Ishikawa (cell line): ENCODE measurements around the gene EAF2.

Source experiments
- CEBPB ChIP-seq: IDR thresholded peaks from 2 replicates; pipeline ENCODE4 v1.6.1; 2012
- CREB1 ChIP-seq: IDR thresholded peaks from 2 replicates; pipeline ENCODE4 v1.6.1; 2012; ENCODE audit warnings: low read depth
- EGR1 ChIP-seq: IDR thresholded peaks from 2 replicates; pipeline ENCODE4 v1.6.1; 2012
- EP300 ChIP-seq: IDR thresholded peaks from 2 replicates; pipeline ENCODE4 v1.6.1; 2012; ENCODE audit warnings: borderline replicate concordance
- FOXM1 ChIP-seq: IDR thresholded peaks from 2 replicates; pipeline ENCODE4 v1.6.1; 2012; ENCODE audit warnings: low read depth, borderline replicate concordance
- NFIC ChIP-seq: IDR thresholded peaks from 2 replicates; pipeline ENCODE4 v1.6.1; 2012
- RAD21 ChIP-seq: IDR thresholded peaks from 2 replicates; pipeline ENCODE4 v1.6.1; 2012; ENCODE audit warnings: low read depth
- TAF1 ChIP-seq: IDR thresholded peaks from 2 replicates; pipeline ENCODE4 v1.6.1; 2012; ENCODE audit warnings: low read depth, mild to moderate bottlenecking
- TCF12 ChIP-seq: IDR thresholded peaks from 2 replicates; pipeline ENCODE4 v1.6.1; 2012; ENCODE audit warnings: low read depth
- TEAD4 ChIP-seq: IDR thresholded peaks from 2 replicates; pipeline ENCODE4 v1.6.1; 2012
- YY1 ChIP-seq: IDR thresholded peaks from 2 replicates; pipeline ENCODE4 v1.6.1; 2012; ENCODE audit warnings: low read depth
- ZBTB7A ChIP-seq: IDR thresholded peaks from 2 replicates; pipeline ENCODE4 v1.6.1; 2012; ENCODE audit warnings: low read depth
- TF ChIP-seq, protein P1 (sequence below): IDR thresholded peaks from 2 replicates; pipeline ENCODE4 v1.6.1; 2012
- TF ChIP-seq, protein P2 (sequence below): IDR thresholded peaks from 2 replicates; pipeline ENCODE4 v1.6.1; 2012
- TF ChIP-seq, protein P3 (sequence below): IDR thresholded peaks from 2 replicates; pipeline ENCODE4 v1.6.1; 2012; ENCODE audit warnings: low read depth, mild to moderate bottlenecking

EAF2 gene

DNA sequence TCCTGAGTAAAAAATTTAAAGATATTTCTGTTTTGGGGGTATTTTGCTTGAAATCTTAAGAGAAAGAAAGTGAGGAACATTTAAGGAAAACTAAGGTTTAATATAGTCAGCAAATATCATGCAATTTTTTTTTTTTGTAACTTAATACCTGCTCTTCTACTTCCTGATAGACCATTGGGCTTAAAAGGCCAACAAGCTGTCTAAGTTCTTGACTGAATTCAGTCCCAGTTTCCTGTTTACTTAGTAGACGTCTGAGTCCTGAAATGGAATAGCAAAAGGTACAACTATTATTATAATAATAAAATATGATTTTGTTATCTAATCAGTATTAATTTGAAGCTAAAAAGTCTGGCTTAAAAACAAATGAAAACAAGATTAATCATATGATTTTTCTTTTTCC, 38.0 kb upstream of the EAF2 start:
- TF ChIP-seq TAF1 (no peak), TEAD4 (no peak), RAD21 (no peak), TCF12 (no peak), EGR1 (no peak), EP300 (no peak), ZBTB7A (no peak), NFIC (no peak), FOXM1 (no peak), CEBPB (no peak), CREB1 (no peak), YY1 (no peak)
- TF ChIP-seq, protein P1, sequence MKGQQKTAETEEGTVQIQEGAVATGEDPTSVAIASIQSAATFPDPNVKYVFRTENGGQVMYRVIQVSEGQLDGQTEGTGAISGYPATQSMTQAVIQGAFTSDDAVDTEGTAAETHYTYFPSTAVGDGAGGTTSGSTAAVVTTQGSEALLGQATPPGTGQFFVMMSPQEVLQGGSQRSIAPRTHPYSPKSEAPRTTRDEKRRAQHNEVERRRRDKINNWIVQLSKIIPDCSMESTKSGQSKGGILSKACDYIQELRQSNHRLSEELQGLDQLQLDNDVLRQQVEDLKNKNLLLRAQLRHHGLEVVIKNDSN: no peak
- TF ChIP-seq, protein P2, sequence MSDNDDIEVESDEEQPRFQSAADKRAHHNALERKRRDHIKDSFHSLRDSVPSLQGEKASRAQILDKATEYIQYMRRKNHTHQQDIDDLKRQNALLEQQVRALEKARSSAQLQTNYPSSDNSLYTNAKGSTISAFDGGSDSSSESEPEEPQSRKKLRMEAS: no peak
- TF ChIP-seq, protein P3, sequence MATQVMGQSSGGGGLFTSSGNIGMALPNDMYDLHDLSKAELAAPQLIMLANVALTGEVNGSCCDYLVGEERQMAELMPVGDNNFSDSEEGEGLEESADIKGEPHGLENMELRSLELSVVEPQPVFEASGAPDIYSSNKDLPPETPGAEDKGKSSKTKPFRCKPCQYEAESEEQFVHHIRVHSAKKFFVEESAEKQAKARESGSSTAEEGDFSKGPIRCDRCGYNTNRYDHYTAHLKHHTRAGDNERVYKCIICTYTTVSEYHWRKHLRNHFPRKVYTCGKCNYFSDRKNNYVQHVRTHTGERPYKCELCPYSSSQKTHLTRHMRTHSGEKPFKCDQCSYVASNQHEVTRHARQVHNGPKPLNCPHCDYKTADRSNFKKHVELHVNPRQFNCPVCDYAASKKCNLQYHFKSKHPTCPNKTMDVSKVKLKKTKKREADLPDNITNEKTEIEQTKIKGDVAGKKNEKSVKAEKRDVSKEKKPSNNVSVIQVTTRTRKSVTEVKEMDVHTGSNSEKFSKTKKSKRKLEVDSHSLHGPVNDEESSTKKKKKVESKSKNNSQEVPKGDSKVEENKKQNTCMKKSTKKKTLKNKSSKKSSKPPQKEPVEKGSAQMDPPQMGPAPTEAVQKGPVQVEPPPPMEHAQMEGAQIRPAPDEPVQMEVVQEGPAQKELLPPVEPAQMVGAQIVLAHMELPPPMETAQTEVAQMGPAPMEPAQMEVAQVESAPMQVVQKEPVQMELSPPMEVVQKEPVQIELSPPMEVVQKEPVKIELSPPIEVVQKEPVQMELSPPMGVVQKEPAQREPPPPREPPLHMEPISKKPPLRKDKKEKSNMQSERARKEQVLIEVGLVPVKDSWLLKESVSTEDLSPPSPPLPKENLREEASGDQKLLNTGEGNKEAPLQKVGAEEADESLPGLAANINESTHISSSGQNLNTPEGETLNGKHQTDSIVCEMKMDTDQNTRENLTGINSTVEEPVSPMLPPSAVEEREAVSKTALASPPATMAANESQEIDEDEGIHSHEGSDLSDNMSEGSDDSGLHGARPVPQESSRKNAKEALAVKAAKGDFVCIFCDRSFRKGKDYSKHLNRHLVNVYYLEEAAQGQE: no peak

DNA sequence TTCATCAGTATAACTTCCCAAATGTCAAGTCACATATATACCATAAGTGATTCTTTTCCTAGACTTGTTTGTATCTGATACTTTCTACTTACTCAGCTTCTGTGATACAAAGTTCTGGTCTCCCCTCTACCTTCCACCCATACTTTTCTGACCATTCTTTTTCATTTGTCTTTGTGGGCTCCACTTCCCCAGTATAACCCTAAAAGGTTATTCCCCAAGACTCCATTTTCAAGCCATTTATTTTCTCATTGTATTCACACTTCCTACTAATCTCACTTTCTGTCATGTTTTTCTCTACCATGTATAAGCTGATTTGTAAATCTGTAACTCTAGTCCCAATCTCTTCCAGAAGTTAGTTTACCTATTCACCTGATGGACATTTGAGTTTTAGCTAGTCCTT, 34.1 kb upstream of the EAF2 start:
- no peak for TF ChIP-seq TAF1
- TF ChIP-seq, protein P1: no peak
- no peak for TF ChIP-seq YY1
- TF ChIP-seq EGR1: no peak
- no peak for TF ChIP-seq RAD21
- TF ChIP-seq CREB1: no peak
- no peak for TF ChIP-seq ZBTB7A
- TF ChIP-seq, protein P3: no peak
- no peak for TF ChIP-seq CEBPB
- TF ChIP-seq TCF12: no peak
- TF ChIP-seq, protein P2: no peak
- no peak for TF ChIP-seq TEAD4
- no peak for TF ChIP-seq FOXM1
- TF ChIP-seq EP300: no peak
- no peak for TF ChIP-seq NFIC

DNA sequence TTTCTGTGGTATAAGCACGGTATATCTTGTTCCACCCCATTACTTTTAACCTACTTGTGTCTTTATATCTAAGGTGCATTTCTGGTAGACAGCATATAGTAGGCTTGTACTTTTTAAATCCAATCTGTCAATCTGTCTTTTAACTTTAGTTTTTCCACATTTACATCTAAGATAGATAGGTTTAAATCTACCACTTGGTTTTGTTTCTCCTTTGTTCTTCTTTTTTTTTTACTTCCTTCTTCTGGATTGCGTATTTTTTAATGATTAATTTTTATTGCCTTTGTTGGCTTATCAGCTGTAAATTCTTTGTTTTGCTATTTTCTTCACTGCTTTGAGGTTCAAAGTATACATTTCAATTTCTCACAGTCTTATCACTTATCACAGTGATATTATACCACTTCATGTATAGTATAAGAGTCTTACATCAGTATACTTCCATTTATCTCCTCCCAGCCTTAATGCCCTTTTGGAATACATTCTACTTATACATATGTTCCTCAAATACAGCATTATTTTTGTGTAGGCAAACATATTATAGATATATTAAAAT, 31.2 kb upstream of the EAF2 start:
- TF ChIP-seq CREB1 (no peak), RAD21 (no peak), YY1 (no peak), EGR1 (no peak), TEAD4 (no peak), FOXM1 (no peak), NFIC (no peak), TAF1 (no peak), TCF12 (no peak), ZBTB7A (no peak), CEBPB (no peak), EP300 (no peak)
- TF ChIP-seq, protein P2: no peak
- TF ChIP-seq, protein P3: no peak
- TF ChIP-seq, protein P1: no peak

DNA sequence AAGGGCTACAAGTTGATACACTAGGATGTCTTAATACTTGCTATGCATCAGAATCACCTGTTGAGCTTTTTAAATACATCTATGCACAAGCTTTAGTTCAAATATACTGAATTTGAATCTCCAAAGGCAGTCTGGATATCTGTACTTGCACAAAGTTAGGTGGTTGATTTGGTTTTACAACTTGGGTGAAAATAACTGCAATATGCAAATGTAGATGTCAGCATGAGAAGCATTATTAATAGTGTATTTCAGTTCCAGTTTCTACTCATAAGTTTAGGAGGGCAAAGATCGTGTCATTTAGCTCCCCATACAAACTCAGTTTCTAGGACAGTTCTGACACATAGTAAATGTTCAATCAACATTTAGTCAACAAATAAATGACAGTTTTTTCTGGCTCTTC, 25.8 kb upstream of the EAF2 start:
- no peak for TF ChIP-seq NFIC
- no peak for TF ChIP-seq TEAD4
